Measurements from ENCODE around the gene NFXL1. TPM values are rescaled to one million over a fixed set of nuclear protein-coding genes. Genes with fewer than 3 reads are reported as not detected.

The NFXL1 gene
- polyA plus RNA-seq, 1 donor (not counting 4 experiments of a cell fraction or from before 2014, with no cell fraction given), result 16.5 TPM

GRCh38 chr4:47879458-47879857 lies 34.9 kb downstream of the NFXL1 start:
- no peak overlapping the region for H3K9ac ChIP-seq (ENCODE audit: control insufficient read depth, extremely low read depth, insufficient read depth, low read length)
- no peaks in the 10 kb centered on the region for H3K9me1 ChIP-seq (ENCODE audit: control insufficient read depth, extremely low read depth, insufficient read depth, low read length)
- no peak for TF ChIP-seq EZH2 (IDR thresholded peaks at IDR 0.05; ENCODE audit: low read length)
- TF ChIP-seq CTCF (optimal IDR thresholded peaks at IDR 0.05 in 1 of 3, IDR thresholded peaks at IDR 0.05 in 1 of 3, conservative IDR thresholded peaks at IDR 0.05 in 1 of 3; ENCODE audit: extremely low read depth in 1 of 3, insufficient read depth in 2 of 3, low read length in 3 of 3), result no peak
- no peak overlapping the region for H3K4me3 ChIP-seq (ENCODE audit: control insufficient read depth in 2 of 3, extremely low read depth in 1 of 3, insufficient read depth in 2 of 3, low read depth in 1 of 3, low read length in 3 of 3)
- no peaks in the 10 kb centered on the region for H3K79me2 ChIP-seq (ENCODE audit: control insufficient read depth, insufficient read depth, low read length)
- no peaks in the 10 kb centered on the region for H3K9me3 ChIP-seq (ENCODE audit: control insufficient read depth, low read depth, low read length)
- no peaks in the 10 kb centered on the region for H3K27me3 ChIP-seq (ENCODE audit: control insufficient read depth, extremely low read depth, insufficient read depth, low read length)
- H4K20me1 ChIP-seq (ENCODE audit: control insufficient read depth, extremely low read depth, insufficient read depth, low read length), result no peaks in the 10 kb centered on the region
- H3K36me3 ChIP-seq (ENCODE audit: control insufficient read depth in 2 of 2, extremely low read depth in 1 of 2, insufficient read depth in 2 of 2, low read length in 2 of 2), result peaks cover 16 to 20% of the 10 kb centered on the region in 2 experiments
- DNase-seq (ENCODE audit: low read depth, low spot score) (no peak), FAIRE-seq (no peak)
- H2AFZ ChIP-seq (ENCODE audit: control insufficient read depth, low read length), result no peak overlapping the region
- dilution Hi-C loops (cut with MboI; ENCODE audit: extremely low pct_ligation_motif_present, low sequenced_read_pairs), result no loop called here
- H3K4me1 ChIP-seq (ENCODE audit: control insufficient read depth, extremely low read depth, insufficient read depth, low read length), result no peaks in the 10 kb centered on the region
- no peak overlapping the region for H3K27ac ChIP-seq (ENCODE audit: control insufficient read depth, insufficient read depth, low read length)
- H3K4me2 ChIP-seq (ENCODE audit: control insufficient read depth, extremely low read depth, insufficient read depth, low read depth, low read length), result no peak overlapping the region

- Histone ChIP-seq H3K9ac (ENCODE audit: control insufficient read depth, extremely low read depth, insufficient read depth, low read length) (no peak overlapping the region), H3K27me3 (ENCODE audit: control insufficient read depth, extremely low read depth, insufficient read depth, low read length) (no peaks in the 10 kb centered on the region), H3K9me1 (ENCODE audit: control insufficient read depth, extremely low read depth, insufficient read depth, low read length) (no peaks in the 10 kb centered on the region), H3K4me3 (ENCODE audit: control insufficient read depth in 2 of 3, extremely low read depth in 1 of 3, insufficient read depth in 2 of 3, low read depth in 1 of 3, low read length in 3 of 3) (no peak overlapping the region), H3K79me2 (ENCODE audit: control insufficient read depth, insufficient read depth, low read length) (no peaks in the 10 kb centered on the region), H3K9me3 (ENCODE audit: control insufficient read depth, low read depth, low read length) (no peaks in the 10 kb centered on the region), H3K4me1 (ENCODE audit: control insufficient read depth, extremely low read depth, insufficient read depth, low read length) (no peaks in the 10 kb centered on the region), H4K20me1 (ENCODE audit: control insufficient read depth, extremely low read depth, insufficient read depth, low read length) (no peaks in the 10 kb centered on the region), H3K27ac (ENCODE audit: control insufficient read depth, insufficient read depth, low read length) (no peak overlapping the region), H3K4me2 (ENCODE audit: control insufficient read depth, extremely low read depth, insufficient read depth, low read depth, low read length) (no peak overlapping the region), H2AFZ (ENCODE audit: control insufficient read depth, low read length) (no peak overlapping the region), H3K36me3 (ENCODE audit: control insufficient read depth in 2 of 2, extremely low read depth in 1 of 2, insufficient read depth in 2 of 2, low read length in 2 of 2) (peaks cover 12 to 18% of the 10 kb centered on the region in 2 experiments)
- peak; percentile 9 for FAIRE-seq
- dilution Hi-C loops (cut with MboI; ENCODE audit: extremely low pct_ligation_motif_present, low sequenced_read_pairs), result no loop called here
- DNase-seq (ENCODE audit: low read depth, low spot score), result no peak
- no peak for TF ChIP-seq EZH2 (IDR thresholded peaks at IDR 0.05; ENCODE audit: low read length)
- no peak for TF ChIP-seq CTCF (optimal IDR thresholded peaks at IDR 0.05 in 1 of 3, IDR thresholded peaks at IDR 0.05 in 1 of 3, conservative IDR thresholded peaks at IDR 0.05 in 1 of 3; ENCODE audit: extremely low read depth in 1 of 3, insufficient read depth in 2 of 3, low read length in 3 of 3)
These were observed 37.4 kb downstream of the NFXL1 start for GRCh38 chr4:47876784-47877546.
